Adrenal gland (tissue), 12 donors: ENCODE data around the gene MRAS. TPM values are rescaled to one million over a fixed set of nuclear protein-coding genes. Genes with fewer than 3 reads are reported as not detected.

Experiments used
- DNase-seq, 7 donors: peaks; one replicate each; pipeline ENCODE4 v3.0.0-alpha.2; 2019 to 2020
- H3K27ac ChIP-seq, 5 donors: fragments of 200-600 bp; sonication (generic) in 4 of 5; 1 replicate in 3 of 5; 2 replicates in 2 of 5; pipeline versions ENCODE4 v1.5.1 to v1.8.0; 2016 to 2020; ENCODE audit warnings: mild to moderate bottlenecking in 1 of 5
- H3K27me3 ChIP-seq: fragments of 200-600 bp; 2 replicates; pipeline ENCODE4 v1.8.0; 2021
- H3K36me3 ChIP-seq, 2 donors: fragments of 200-600 bp; replicated peaks in 1 of 2; 1 replicate in 1 of 2; 2 replicates in 1 of 2; pipeline versions ENCODE4 v1.5.1 to v1.8.0; 2018 to 2022
- H3K4me1 ChIP-seq, 2 donors: fragments of 200-600 bp; replicated peaks in 1 of 2; 1 replicate in 1 of 2; 2 replicates in 1 of 2; pipeline versions ENCODE4 v1.5.1 to v1.8.0; 2018 to 2021
- H3K4me3 ChIP-seq, 4 donors: fragments of 200-600 bp; sonication (generic) in 3 of 4; one replicate each; pipeline ENCODE4 v1.5.1; 2016 to 2018
- H3K9me3 ChIP-seq, 3 donors: fragments of 200-600 bp; sonication (generic) in 1 of 3; replicated peaks in 1 of 3; 1 replicate in 2 of 3; 2 replicates in 1 of 3; pipeline versions ENCODE4 v1.5.1 to v1.8.0; 2016 to 2021
- POLR2A ChIP-seq, 2 donors: fragments of 450-650 bp; IDR thresholded peaks; one replicate each; pipeline ENCODE4 v1.6.1; 2017; ENCODE audit warnings: antibody characterized with exemption in 2 of 2, mild to moderate bottlenecking in 2 of 2, moderate library complexity in 1 of 2
- WGBS, 4 donors: extraction: QIAGEN DNeasy Blood & Tissue Kit in 2 of 4; methylation state at CpG; one replicate each; pipeline versions ENCODE4 v1.1.5 to v1.1.7; 2013 to 2017; 5-methylcytosine and 5-hydroxymethylcytosine counted together
- intact Hi-C, 2 donors: fragments of 100-400 bp; cut with DNase I; formaldehyde crosslinking; loops; one replicate each; pipeline versions ENCODE4 v1.14.1 to v1.15.0; 2022 to 2023
- polyA plus RNA-seq, 3 donors: library from polyadenylated mRNA; stranded (reverse); fragments of 200-250 nt in 2 of 3; fragments of 350-450 nt in 1 of 3; fragmentation: Illumina TruSeq in 1 of 3; extraction: RNeasy Lipid Tissue Mini Kit (QIAGEN cat#74804) in 1 of 3; gene quantifications; one replicate each; pipeline ENCODE4 v1.2.3, GENCODE V29; 2013 to 2014
- total RNA-seq, 9 donors: library from RNA; depleted of rRNA in 4 of 9; stranded (reverse); fragments of >200 nt in 4 of 9; fragments of 120-200 nt in 1 of 9; fragmentation: NEBNext Ultra II Directional in 1 of 9; extraction: Animal tissue kit (Norgen Biotek cat#: 25700) in 1 of 9; gene quantifications; one replicate each; pipeline versions ENCODE4 v1.1.0 to v1.2.4, GENCODE V29; 2013 to 2023
- TF ChIP-seq, protein P1 (sequence below), 6 experiments: fragments of 450-650 bp in 4 of 6; fragments of 200-600 bp in 2 of 6; sonication (generic) in 1 of 6; IDR thresholded peaks; 1 replicate in 5 of 6; 2 replicates in 1 of 6; pipeline versions ENCODE4 v1.5.1 to v1.8.0; 2016 to 2021; ENCODE audit warnings: antibody characterized with exemption in 6 of 6, mild to moderate bottlenecking in 2 of 6, moderate library complexity in 1 of 6
- donor health status: healthy with polysubstance abuse.
- donor health status: Bipolar disorder and iron deficiency.
- donor health status: DM: yes; HTN: yes; CAD: no.
- donor health status: DM: no; HTN: no; CAD: no.
- donor health status: DM: no; HTN: no; CAD: no.
- donor health status: DM: yes; HTN: yes; CAD: no.

The MRAS gene
- total and polyA plus RNA-seq, 12 donors: 47.9 to 337 (median 109) TPM

DNA sequence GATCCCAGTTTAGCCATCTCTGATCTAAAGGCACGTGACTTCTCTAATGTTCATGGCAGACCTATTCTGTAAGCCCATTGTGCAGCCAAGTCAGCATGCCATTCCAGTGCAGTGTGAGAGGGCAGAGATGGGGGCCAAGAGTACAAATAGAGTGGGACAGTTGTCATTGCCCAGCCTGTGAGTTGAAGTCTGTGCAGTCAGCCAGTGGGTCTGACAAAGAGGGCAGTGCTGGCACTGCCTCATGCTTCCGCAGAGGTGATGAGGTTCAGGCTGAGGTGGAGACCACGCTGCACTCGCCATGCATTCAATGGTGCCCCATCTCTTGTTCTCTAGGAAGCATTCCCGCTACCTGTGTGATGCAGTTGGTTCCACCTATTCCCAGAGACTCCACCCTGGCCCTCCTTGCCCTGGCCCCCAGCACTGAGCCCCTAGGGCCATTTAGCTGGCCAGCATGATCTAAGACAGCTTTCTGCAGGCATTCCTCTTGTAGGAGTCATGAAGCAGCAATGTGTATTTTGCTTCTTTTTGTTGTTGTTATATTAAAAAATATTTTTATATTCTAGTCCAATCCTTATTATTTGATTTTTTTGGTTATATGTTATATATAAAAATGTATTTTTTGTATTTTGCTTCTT is 3.7 kb downstream of the MRAS start:
- no peak for TF ChIP-seq POLR2A (IDR thresholded peaks at IDR 0.05)
- DNase-seq: peak in 1 of 7 donors; percentile 42
- peaks cover 15 to 42% of the 10 kb centered on the region in 2 donors for H3K4me1 ChIP-seq

DNA sequence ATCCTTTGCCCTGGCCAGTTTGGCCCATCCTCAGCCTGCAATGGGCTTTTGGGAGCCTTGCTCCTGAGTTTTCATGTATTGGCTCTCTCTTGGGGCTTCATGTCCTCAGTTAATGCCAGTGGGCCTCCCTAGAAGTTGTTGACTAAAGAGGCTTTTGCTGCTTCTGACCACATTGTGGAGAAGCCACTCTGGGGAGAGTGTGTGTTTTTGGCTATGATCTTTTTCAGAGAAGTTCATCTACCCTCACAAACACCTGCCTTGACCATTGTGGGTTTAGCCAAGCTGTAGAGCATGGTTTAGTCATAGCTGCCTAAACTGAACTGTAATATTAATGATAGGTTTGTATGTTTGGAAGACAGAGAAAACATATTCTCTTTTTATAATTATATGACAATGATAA is 6.0 kb downstream of the MRAS start:
- peaks cover 12 to 42% of the 10 kb centered on the region in 2 donors for H3K4me1 ChIP-seq
- H3K4me3 ChIP-seq: no peak overlapping the region
- no peaks in the 10 kb centered on the region for H3K27me3 ChIP-seq
- intact Hi-C loops: no loop called here
- peak in 1 of 7 donors; percentile 23 for DNase-seq
- no peaks in the 10 kb centered on the region for H3K9me3 ChIP-seq
- peaks cover 0 to 13% of the 10 kb centered on the region in 2 donors for H3K36me3 ChIP-seq
- no peak overlapping the region for H3K27ac ChIP-seq
- TF ChIP-seq, protein P1, sequence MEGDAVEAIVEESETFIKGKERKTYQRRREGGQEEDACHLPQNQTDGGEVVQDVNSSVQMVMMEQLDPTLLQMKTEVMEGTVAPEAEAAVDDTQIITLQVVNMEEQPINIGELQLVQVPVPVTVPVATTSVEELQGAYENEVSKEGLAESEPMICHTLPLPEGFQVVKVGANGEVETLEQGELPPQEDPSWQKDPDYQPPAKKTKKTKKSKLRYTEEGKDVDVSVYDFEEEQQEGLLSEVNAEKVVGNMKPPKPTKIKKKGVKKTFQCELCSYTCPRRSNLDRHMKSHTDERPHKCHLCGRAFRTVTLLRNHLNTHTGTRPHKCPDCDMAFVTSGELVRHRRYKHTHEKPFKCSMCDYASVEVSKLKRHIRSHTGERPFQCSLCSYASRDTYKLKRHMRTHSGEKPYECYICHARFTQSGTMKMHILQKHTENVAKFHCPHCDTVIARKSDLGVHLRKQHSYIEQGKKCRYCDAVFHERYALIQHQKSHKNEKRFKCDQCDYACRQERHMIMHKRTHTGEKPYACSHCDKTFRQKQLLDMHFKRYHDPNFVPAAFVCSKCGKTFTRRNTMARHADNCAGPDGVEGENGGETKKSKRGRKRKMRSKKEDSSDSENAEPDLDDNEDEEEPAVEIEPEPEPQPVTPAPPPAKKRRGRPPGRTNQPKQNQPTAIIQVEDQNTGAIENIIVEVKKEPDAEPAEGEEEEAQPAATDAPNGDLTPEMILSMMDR (IDR thresholded peaks at IDR 0.05): no peak
- TF ChIP-seq POLR2A (IDR thresholded peaks at IDR 0.05): no peak

More for the DNA sequence above, 3.7 kb downstream of the MRAS start:
- no peaks in the 10 kb centered on the region for H3K27me3 ChIP-seq
- H3K27ac ChIP-seq: peak overlapping the region in 1 of 5 donors; percentile 29
- WGBS, 4 donors: 94 to 98% (median 96%) methylated on average over 3 to 5 of the region's 5 CpGs
- peaks cover 0 to 13% of the 10 kb centered on the region in 2 donors for H3K36me3 ChIP-seq
- H3K4me3 ChIP-seq: no peak overlapping the region
- no peaks in the 10 kb centered on the region for H3K9me3 ChIP-seq
- intact Hi-C loops: no loop called here

DNA sequence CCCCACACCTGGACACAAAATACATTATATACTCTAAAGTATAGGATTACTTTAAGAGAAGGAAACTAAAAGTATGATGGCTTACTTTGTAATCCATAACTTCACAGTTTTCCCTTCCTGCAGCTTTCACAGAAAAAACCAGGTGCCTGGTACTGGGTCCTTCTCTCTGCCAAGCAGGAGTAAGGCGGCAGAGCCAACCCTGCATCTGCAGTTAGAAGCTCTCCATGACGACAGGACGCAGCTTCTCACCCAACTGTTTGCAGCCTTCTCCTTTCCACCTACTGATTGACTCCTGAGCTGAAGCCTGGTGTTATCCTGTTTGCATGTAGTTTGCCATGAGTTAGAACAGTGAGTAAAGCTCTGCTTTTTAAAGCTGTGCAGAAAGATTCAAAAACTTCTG is 6.7 kb downstream of the MRAS start:
- no peak overlapping the region for H3K4me3 ChIP-seq
- peaks cover 0 to 13% of the 10 kb centered on the region in 2 donors for H3K36me3 ChIP-seq
- intact Hi-C loops: no loop called here
- peaks cover 8 to 42% of the 10 kb centered on the region in 2 donors for H3K4me1 ChIP-seq
- no peak overlapping the region for H3K27ac ChIP-seq
- no peaks in the 10 kb centered on the region for H3K9me3 ChIP-seq
- peak in 1 of 7 donors; percentile 46 for DNase-seq
- H3K27me3 ChIP-seq: no peaks in the 10 kb centered on the region
- TF ChIP-seq POLR2A (IDR thresholded peaks at IDR 0.05): no peak
- TF ChIP-seq, protein P1 (IDR thresholded peaks at IDR 0.05): no peak
- 81 to 93% (median 86%) methylated on average over 3 of the region's 3 CpGs for WGBS, 4 donors

DNA sequence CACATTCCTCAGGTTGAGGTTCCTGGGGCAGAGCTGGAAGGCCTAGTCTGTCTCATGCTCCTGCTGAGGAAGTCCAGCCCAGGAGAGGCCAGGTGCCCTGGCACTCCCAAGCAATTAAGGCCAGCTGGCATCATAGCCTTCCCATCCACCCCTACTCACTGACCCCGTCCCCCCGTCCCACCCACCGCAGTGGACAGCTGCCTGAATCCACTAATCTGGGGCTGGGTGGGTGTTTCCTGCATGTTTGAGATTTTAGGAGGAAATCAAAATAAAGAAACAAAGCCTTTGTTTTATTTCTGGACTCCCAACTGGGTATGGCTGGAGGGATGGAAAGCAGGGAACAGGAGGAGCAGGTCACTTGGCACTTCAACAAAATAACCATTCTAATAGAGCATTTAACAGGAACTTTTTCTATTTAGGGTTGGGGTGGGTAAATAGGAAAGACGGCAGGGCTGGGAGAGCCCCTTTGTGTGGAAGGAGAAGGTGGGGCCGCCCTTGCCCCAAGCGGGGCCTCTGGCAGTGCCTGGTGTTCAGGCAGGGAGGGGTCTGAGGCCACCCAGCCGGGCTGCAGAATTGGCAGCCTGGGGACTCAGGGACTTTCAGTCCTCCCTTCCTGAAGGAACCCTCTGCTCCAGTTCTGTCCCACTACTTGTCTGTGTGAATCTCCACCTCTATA is 8.5 kb downstream of the MRAS start:
- peak overlapping the region in 2 of 5 donors; percentile 44 to 70 for H3K27ac ChIP-seq
- DNase-seq: no peak
- H3K4me1 ChIP-seq: peaks cover 9 to 35% of the 10 kb centered on the region in 2 donors
- WGBS, 4 donors: 66 to 77% (median 72%) methylated on average over 6 to 7 of the region's 7 CpGs
- peaks cover 0 to 13% of the 10 kb centered on the region in 2 donors for H3K36me3 ChIP-seq
- TF ChIP-seq, protein P1 (IDR thresholded peaks at IDR 0.05): no peak
- TF ChIP-seq POLR2A (IDR thresholded peaks at IDR 0.05): no peak
- no peaks in the 10 kb centered on the region for H3K27me3 ChIP-seq
- no peak overlapping the region for H3K4me3 ChIP-seq
- intact Hi-C loops: no loop called here
- no peaks in the 10 kb centered on the region for H3K9me3 ChIP-seq
